SIG-M5 (cell line): ENCODE data around the gene TRPV2.
"Not testable (repeated sequence)": the region's sequence is repeated elsewhere in the genome, so short reads cannot be mapped to it uniquely, and the experiment has no call there.

Source experiments
- DNase-seq: peaks from one replicate; lab custom pipeline; 2025; lab: John Stamatoyannopoulos, UW

The TRPV2 gene, protein sequence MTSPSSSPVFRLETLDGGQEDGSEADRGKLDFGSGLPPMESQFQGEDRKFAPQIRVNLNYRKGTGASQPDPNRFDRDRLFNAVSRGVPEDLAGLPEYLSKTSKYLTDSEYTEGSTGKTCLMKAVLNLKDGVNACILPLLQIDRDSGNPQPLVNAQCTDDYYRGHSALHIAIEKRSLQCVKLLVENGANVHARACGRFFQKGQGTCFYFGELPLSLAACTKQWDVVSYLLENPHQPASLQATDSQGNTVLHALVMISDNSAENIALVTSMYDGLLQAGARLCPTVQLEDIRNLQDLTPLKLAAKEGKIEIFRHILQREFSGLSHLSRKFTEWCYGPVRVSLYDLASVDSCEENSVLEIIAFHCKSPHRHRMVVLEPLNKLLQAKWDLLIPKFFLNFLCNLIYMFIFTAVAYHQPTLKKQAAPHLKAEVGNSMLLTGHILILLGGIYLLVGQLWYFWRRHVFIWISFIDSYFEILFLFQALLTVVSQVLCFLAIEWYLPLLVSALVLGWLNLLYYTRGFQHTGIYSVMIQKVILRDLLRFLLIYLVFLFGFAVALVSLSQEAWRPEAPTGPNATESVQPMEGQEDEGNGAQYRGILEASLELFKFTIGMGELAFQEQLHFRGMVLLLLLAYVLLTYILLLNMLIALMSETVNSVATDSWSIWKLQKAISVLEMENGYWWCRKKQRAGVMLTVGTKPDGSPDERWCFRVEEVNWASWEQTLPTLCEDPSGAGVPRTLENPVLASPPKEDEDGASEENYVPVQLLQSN

DNA sequence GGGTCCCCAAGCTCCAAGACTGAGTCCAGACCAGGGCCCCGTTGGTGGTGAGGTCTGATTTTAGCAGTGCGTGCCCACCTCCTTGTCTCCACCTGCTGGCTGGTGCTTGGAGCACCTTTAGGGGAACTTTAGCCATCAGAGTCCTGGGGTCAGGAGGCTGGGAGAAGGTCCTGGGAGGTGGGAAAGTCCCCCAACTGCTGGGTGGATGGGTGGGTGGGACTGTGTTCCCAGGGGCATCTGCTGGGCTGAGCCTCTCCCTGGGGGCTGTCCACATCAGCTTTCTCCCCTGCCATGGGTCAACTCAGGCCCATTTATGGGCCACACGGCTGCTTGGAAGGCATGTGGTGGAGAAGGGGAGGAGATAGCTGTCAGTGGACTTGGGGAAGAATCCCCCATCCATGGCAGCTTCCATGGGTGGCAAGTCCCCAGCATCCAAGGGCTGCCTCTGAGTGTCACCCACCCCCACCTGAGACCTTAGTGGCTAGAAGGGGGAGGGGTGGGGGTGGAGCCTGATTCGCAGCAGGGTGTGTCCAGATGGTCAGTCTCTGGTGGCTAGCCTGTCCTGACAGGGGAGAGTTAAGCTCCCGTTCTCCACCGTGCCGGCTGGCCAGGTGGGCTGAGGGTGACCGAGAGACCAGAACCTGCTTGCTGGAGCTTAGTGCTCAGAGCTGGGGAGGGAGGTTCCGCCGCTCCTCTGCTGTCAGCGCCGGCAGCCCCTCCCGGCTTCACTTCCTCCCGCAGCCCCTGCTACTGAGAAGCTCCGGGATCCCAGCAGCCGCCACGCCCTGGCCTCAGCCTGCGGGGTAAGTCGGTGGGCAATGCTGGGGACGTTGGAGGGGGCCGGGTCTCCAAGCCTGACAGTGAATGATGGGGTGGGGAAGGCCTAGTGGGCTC lies at the start of gene TRPV2:
Gene TRPV2, plus strand, starts transcription at position 541 of the 894 bp plus-strand sequence. CDS start 2,098 bp downstream, outside the sequence.
- DNase-seq, result no peak

DNA sequence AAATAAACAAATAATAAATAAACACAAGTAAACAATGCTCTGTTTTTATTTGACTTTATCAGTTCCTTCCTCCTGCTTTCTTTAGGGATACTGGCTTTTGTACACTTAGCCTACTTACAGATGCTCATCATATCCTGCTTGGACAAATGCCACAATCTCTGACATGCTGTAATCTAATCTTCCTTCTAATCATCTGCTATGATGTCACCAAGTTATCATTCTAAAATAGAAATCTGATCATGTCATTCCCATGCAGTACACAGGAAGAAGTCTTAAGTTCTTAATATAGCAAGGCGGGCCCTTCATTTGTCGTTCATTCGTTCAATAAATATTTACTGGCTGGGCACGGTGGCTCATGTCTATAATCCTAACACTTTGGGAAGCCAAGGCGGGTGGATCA lies 43.6 kb upstream of the TRPV2 start:
- DNase-seq, result no peak

DNA sequence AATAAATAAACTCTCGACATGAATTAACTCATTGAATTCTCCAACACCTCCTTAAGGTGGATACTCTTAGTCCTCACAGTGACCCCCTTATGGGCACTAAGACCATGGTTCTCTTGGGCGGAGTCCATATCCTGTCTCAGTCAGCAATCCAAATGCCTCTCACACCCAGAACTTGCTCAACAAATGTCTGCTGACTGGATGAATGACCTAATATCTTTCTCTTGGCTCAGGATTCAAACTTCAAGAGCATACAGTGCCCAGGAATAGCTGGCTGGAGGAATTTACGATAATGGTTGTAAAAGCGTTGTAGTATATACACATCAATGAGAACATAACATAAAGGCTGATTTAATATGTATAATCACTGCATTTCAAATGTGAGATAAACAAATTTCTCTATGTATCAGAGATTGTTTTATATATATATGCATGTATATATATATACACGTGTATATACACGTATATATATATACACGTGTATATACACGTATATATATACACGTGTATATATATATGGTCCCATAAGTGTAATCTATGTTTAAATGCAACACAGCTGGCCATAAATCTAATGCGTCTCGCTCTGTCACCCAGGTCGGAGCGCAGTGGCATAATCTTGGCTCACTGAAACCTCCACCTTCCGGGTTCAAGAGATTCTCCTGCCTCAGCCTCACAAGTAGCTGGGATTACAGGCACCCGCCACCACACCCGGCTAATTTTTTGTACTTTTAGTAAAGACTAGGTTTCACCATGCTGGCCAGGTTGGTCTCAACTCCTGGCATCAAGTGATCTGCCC lies 41.0 kb upstream of the TRPV2 start:
- DNase-seq, result no peak

DNA sequence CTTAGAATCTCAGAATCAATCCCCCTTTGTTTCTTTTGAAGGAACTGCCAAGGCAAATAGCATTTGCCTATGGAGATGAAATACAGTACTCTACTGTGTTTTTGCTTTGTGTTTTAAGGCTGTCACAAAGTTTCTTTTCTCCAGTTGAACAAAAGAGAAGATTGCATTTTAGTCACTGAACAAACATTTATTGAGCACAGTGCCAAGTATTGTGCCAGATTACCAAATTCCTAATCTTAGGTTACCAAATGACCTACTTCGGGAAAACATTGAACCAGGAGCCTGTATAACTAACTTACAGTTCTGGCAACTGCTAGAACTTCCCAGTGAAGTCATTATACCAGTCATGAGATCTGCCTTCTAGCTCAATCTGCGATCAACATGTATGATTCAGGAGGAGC lies 37.4 kb upstream of the TRPV2 start:
- no peak for DNase-seq

DNA sequence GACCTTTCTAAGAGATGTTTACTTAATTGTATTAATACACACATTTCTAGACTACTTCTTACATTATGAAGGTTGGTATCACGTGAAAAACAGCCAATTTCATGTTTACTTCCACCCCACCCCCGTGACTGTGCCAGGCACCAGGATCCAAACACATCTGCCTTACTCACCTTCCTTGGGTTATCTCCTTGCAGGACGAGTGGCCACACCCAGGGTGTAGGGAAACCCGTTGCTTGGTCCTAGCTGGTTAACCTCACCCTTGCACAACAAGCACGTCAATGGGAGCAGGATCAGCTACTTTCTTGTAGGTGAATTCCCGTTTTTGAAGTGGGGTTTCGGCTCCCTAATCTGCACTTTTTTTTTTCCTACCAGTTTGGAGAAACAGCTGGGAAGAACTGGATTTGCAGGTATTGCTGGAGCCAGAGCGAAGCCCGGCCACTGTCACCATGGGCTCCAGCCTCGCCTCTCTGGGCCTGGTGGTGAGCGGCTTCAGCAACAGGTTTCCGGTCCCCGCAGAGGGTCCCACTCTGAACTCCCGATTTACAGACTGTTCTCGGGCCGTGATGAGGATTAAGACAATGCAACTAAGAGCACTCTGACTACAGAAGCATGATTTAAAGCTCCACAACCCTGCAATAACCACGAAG lies 36.6 kb upstream of the TRPV2 start:
- no peak for DNase-seq

DNA sequence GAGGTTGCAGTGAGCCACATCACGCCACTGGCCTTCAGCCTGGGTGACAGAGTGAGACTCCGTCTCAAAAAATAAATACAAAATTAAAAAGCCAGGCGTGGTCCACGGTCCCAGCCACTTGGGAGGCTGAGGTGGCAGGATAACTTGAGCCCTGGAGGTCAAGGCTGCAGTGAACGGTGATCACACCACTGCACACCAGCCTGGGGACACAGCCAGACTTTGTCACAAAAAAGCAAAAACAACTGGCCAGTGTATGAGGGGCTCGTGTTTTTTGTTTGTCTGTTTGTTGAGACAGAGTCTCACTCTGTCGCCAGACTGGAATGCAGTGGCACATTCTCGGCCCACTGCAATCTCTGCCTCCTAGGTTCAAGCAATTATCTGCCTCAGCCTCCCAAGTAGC lies 35.7 kb upstream of the TRPV2 start:
- no peak for DNase-seq

DNA sequence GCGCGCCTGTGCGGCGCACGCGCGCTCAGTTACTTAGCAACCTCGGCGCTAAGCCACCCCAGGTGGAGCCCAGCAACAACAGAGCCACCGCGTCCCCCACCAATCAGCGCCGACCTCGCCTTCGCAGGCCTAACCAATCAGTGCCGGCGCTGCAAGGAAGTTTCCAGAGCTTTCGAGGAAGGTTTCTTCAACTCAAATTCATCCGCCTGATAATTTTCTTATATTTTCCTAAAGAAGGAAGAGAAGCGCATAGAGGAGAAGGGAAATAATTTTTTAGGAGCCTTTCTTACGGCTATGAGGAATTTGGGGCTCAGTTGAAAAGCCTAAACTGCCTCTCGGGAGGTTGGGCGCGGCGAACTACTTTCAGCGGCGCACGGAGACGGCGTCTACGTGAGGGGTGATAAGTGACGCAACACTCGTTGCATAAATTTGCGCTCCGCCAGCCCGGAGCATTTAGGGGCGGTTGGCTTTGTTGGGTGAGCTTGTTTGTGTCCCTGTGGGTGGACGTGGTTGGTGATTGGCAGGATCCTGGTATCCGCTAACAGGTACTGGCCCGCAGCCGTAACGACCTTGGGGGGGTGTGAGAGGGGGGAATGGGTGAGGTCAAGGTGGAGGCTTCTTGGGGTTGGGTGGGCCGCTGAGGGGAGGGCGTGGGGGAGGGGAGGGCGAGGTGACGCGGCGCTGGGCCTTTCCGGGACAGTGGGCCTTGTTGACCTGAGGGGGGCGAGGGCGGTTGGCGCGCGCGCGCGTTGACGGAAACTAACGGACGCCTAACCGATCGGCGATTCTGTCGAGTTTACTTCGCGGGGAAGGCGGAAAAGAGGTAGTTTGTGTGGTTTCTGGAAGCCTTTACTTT lies 34.5 kb upstream of the TRPV2 start, which contains the start of gene UBB:
Gene UBB, plus strand, starts transcription at position 452 of the 856 bp plus-strand sequence. CDS start 817 bp downstream, outside the sequence.
- peak; percentile 37 for DNase-seq

DNA sequence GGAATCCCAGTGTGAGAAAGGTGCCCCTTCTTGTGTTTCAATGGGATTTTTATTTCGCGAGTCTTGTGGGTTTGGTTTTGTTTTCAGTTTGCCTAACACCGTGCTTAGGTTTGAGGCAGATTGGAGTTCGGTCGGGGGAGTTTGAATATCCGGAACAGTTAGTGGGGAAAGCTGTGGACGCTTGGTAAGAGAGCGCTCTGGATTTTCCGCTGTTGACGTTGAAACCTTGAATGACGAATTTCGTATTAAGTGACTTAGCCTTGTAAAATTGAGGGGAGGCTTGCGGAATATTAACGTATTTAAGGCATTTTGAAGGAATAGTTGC lies 33.9 kb upstream of the TRPV2 start:
- DNase-seq, result no peak

DNA sequence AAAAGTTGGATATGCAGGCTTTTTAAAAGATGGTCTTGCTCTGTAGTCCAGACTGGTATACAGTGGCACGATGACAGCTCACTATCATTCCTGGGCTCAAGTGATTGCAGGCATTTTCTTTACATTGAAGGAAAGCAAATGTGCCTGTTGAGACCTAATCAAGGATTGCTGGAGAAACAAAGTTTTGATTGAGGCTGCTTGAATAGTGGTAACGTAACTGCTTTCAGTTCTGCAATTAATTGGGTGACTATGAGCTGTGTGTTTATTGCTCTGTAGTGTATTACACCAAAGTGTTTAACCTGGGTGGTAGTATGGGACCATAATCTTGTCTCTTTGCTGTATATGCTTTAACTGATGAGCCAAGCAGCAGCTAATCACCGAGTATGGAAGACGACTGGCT lies 32.2 kb upstream of the TRPV2 start:
- no peak for DNase-seq

DNA sequence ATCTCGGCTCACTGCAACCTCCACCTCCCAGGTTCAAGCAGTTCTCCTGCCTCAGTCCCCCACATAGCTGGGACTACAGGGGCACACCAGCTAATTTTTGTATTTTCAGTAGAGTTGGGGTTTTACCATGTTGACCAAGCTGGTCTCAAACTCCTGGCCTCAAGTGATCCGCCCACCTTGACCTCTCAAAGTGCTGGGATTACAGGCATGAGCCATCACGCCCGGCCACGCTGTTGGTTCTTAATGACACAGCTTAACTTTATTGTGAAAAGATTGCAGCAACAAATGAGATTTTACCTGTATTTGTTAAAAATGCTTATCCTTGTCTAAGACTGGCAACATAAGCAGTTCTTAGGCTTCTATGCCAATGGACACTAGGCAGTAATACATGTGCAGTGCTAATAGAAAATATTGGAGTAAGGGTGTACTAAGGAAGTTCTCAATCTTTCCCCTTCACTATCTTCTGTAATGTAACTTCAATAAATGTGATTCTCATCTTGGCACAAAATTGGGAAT lies 31.5 kb upstream of the TRPV2 start:
- no peak for DNase-seq

DNA sequence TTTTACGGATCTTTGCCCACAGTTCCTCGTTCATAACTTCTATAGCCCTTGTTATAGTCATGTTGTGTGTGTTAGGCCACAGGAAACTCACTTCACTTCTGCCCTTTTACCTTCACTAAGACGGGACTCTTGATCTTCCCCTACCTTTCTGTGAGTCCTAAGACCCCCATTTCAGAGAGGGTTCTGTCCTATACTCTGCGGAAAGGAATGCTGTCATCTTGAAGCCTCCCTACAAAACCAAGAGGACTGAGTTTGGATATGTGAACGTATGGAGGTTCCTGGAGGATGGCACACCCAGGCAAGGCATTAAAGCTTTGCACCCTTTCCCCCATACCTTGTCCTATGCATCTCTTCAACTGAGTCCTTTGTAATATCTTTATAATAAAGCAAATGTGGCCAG lies 30.8 kb upstream of the TRPV2 start:
- DNase-seq, result no peak

DNA sequence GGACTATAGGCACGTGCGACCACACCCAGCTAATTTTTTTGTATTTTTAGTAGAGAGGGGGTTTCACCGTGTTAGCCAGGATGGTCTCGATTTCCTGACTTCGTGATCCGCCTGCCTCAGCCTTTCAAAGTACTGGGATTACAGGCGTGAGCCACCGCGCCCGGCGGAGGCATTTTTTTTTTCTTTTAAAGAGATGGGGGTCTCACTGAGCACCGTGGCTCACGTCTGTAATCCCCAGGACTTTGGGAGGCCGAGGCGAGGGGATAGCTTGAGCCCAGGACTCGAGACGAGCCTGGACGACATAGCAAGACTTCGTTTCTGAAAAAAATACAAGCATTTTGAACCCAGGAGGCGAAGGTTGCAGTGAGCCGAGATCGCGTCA lies 29.3 kb upstream of the TRPV2 start:
- DNase-seq, result not testable (repeated sequence)

DNA sequence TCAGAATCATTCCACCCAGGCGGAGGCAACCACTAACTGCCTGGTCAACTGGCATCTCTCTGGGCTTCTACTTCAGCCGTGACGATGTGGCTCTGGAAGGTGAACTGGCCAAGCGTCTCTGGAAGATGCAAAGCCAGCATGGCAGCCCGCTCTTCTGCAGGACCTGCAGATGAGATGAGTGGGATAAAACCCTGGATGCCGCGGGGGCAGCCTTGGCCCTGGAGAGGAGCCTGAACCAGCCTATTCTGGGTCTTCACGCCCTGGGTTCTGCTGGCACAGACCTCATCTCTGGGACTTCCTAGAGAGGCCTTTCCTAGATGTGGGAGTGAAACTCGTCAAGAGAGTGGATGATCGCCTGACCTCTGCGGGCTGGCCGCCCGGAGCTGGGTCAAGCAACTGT lies 23.9 kb upstream of the TRPV2 start:
- no peak for DNase-seq

DNA sequence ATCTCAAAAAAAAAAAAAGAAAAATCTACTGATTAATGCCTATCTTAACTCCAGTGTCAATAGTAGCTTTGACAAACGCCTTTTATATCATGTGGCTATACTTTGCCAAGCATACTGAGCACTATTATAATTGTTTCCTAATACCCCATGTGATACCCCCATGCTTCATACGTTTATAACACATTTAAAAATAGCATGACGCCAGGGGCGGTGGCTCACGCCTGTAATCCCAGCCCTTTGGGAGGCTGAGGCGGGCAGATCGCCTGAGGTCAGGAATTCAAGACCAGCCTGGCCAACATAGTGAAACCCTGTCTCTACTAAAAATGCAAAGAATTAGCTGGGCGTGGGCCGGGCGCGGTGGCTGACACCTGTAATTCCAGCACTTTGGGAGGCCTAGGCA lies 22.9 kb upstream of the TRPV2 start:
- DNase-seq, result not testable (repeated sequence)

DNA sequence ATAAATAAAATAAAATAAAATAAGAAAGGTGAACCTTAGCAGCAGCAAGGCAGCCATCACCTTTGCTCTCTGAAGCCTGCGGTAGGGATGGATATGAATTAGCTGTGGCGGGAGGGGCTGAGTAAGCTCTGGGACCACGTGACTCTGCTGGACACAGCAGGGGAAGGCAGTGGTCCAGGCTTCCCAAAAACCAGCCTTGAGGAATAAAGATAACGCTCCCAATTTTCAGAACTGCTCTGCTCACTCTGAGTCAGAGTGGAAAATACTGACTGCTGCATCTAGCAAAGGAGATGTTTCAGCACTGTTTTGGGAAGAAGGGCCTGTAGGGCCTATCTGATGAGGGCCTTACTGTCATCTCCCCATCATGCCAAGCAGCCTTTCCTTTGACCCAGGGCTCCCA lies 19.5 kb upstream of the TRPV2 start:
- DNase-seq, result not testable (repeated sequence)

DNA sequence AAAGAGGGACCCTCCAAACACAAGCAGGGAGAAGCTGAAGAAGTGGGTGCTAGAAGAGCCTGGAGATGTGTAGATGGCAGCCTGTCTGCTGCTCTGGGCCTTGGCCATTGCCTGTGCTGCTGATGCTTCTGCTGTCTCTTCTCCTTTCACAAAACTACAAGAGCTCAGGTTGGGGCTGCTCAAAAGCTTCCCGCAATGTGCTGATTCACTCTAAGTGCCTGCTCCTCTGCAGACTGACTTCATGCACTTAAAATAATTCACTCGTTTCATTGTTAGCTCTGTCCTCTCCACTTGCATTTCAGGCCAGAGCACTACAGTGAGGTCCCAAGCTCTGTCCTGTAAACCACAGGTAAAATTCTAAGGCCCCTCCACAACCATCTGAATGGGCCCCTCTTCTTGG lies 18.7 kb upstream of the TRPV2 start:
- DNase-seq, result not testable (repeated sequence)

DNA sequence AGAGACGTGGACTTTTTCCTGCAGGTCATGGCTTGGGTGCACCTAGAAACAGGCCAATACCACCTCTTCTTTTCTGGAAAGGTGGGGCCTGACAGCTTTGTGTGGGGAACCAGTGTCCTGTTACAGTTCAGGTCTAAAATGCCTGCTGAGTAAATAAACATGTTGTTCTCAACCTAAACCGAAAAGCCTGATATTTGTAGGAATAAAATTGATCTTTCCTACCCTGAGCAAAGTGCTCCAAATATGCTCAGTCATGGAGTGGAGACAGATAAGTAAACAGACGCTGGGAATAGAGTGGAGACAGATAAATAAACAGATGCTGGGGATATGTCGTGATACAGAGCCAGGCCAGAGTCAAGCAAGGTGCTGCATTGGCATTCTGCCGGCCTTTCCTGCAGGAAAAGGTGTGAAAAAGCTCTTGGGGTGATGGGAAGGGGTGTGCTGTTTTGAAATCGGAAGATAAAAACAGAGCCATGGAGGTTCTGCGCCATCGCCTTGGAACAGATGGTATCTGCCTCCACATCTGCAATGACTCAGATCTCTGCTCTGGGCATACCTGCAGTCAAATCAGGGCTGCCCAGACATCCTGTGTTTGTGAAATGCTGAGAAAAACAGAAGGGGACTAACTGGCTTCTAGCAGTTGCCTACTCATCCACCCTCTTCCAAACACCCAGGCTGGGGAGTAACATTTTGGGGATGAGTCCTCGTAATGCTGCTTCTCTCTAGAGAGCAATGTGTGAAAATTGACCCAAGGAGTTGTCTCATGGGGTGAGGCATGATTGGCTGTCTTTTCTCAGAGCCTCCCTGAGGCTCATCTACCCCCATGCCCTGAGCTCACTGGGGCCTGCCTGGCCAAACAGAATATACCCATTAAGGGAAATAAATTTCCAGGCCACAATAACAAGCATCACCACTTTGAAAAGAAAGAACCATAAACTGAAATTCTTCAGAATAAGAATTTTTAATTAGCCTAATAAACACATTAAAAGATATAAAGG lies 16.8 kb upstream of the TRPV2 start:
- DNase-seq, result no peak

DNA sequence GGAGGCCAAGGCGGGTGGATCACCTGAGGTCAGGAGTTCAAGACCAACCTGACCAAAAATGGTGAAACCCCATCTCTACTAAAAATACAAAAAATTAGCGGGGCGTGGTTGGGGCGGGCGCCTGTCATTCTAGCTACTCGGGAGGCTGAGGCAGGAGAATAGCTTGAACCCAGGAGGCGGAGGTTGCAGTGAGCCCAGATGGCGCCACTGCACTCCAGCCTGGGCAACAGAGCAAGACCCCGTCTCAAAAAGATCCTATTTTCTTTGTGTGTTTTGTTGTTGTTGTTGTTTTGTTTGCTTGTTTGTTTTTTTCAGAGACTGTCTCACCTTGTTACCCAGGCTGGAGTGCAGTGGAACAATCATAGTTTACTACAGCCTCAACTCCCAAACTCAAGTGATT lies 11.5 kb upstream of the TRPV2 start:
- DNase-seq, result not testable (repeated sequence)
